Choroid plexus epithelial cell (primary cell): ENCODE results near the gene MADD.

Experiments
- DNase-seq: peaks from one replicate; pipeline ENCODE4 v3.0.0-alpha.2; 2010; ENCODE audit warnings: low read depth
- H3K4me3 ChIP-seq: 2 replicates; pipeline ENCODE4 v1.5.1; 2011; ENCODE audit warnings: low read depth, mild to moderate bottlenecking, control low read depth, low read length, moderate library complexity
- CTCF ChIP-seq: conservative IDR thresholded peaks from 2 replicates; pipeline ENCODE4 v1.5.1; 2011; ENCODE audit warnings: low read depth, mild to moderate bottlenecking, control low read depth, inconsistent platforms, low read length, moderate library complexity

MADD gene

GRCh38 chr11:47269829-47270305, at the start of gene MADD:
TSS of gene MADD (plus strand) at chr11:47270133.
- peak; percentile 84 for DNase-seq

GRCh38 chr11:47220401-47220821, 49.5 kb upstream of the MADD start:
- peak; percentile 74 for DNase-seq
- H3K4me3 ChIP-seq: no peak overlapping the region
- TF ChIP-seq CTCF: no peak

More at GRCh38 chr11:47269829-47270305, at the start of gene MADD:
- TF ChIP-seq CTCF: no peak
- peak within 1 kb of the TSS; percentile 80 for H3K4me3 ChIP-seq

DNA sequence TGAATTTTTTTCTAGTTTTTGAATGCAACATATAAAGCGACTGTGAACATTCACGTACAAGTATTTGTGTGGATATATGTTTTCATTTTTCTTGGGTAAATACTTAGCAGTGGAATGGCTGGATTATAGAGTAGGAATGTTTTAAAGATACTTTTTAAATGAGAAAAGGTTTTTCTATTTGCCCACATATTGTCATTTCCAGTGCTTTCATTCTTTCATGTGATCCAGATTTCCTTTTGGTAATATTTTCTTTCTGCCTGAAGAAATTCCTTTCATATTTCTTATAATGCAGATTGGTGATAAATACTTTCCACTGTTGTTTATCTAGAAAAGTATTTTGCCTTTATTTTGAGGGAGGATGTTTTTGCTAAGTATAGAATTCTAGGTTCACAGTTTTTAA, 47.2 kb upstream of the MADD start:
- no peak for TF ChIP-seq CTCF
- no peak overlapping the region for H3K4me3 ChIP-seq
- no peak for DNase-seq

- DNase-seq: peak; percentile 61
- no peak for TF ChIP-seq CTCF
- no peak overlapping the region for H3K4me3 ChIP-seq
Observed at GRCh38 chr11:47225552-47226400, 44.2 kb upstream of the MADD start.

DNA sequence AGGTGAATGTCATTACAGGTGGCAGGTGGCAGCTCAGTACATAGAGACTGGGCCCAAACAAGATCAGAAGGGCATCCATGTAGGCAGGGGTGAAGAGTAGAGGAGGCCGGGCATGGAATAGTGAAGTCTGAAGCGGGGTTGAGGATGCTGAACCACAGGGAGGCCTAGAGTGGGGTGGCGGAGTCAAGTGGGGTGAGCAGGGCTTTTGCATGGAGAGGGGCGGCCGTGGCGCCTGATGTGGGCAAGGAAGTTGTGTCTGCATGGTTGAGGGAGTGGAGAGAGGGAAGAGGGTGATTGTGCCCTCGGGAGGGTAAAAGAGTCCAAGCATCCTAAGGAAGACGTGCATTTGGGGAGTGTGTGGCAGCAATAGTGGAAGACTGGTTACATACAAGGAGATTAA, 40.8 kb upstream of the MADD start:
- TF ChIP-seq CTCF: no peak
- no peak overlapping the region for H3K4me3 ChIP-seq
- DNase-seq: no peak

DNA sequence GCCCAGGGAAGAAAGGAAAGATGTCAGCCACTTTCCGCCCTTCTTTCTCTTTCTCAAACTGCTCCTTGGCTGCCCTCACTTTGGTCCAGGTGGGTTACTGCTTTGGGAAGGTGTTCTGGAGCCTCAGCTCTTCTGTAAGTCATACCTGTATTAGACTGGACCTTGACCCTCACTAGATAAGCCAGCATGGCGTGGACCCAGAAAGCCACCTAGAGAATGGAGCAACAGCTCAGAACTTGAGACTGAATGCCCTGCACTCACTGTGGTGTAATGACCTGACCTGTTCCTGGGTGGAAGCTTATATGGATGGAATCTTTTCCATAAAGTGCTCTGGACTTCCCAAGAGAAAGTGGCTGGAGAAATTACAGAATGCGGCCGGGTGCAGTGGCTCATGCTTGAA, 36.9 kb upstream of the MADD start:
- TF ChIP-seq CTCF: no peak
- DNase-seq: no peak
- no peak overlapping the region for H3K4me3 ChIP-seq
